Measurements from ENCODE around the gene VWA5B1. TPM values are rescaled to one million over a fixed set of nuclear protein-coding genes. Genes with fewer than 3 reads are reported as not detected.

VWA5B1 gene
- total and polyA plus RNA-seq, 2 donors (not counting 3 experiments of a cell fraction or from before 2014, with no cell fraction given): not detected

- BruUV-seq (replicated peaks): no TSS peak
- H3K4me1 ChIP-seq (ENCODE audit: control insufficient read depth, extremely low read depth, insufficient read depth, low read length): no peaks in the 10 kb centered on the region
- no peaks in the 10 kb centered on the region for H3K9me1 ChIP-seq (replicated peaks; ENCODE audit: control insufficient read depth, extremely low read depth, insufficient read depth, low read length)
- no peak overlapping the region for H3K27ac ChIP-seq (ENCODE audit: insufficient read depth, low read depth, low read length)
- DNase-seq (ENCODE audit: low read depth, low spot score) (no peak), FAIRE-seq (no peak)
- no peak for TF ChIP-seq MYC (IDR thresholded peaks at IDR 0.05; ENCODE audit: low read depth, low read length)
- ChIA-PET POLR2A (no interaction called here), CTCF (no interaction called here)
- peaks cover 3% of the 10 kb centered on the region in 2 experiments for H3K27me3 ChIP-seq (ENCODE audit: control insufficient read depth in 2 of 2, insufficient read depth in 2 of 2, low read length in 2 of 2)
- no peaks in the 10 kb centered on the region for H3K9me3 ChIP-seq (replicated peaks; ENCODE audit: control insufficient read depth, insufficient read depth, low read length)
- no peak overlapping the region for H3K4me2 ChIP-seq (ENCODE audit: insufficient read depth, low read length)
- no peaks in the 10 kb centered on the region for H3K79me2 ChIP-seq (ENCODE audit: control insufficient read depth, insufficient read depth, low read length)
- H2AFZ ChIP-seq (ENCODE audit: low read depth, low read length): no peak overlapping the region
- dilution Hi-C loops (cut with MboI; ENCODE audit: extremely low pct_ligation_motif_present, low sequenced_read_pairs) (no loop called here), intact Hi-C loops (cut with micrococcal nuclease) (no loop called here)
- no peak overlapping the region for H3K9ac ChIP-seq (replicated peaks; ENCODE audit: extremely low read depth, insufficient read depth, low read length)
- no peak overlapping the region for H3K4me3 ChIP-seq (replicated peaks in 1 of 3; ENCODE audit: insufficient read depth in 1 of 3, low read depth in 1 of 3, low read length in 3 of 3)
- H3K36me3 ChIP-seq (ENCODE audit: control insufficient read depth in 2 of 2, extremely low read depth in 1 of 2, insufficient read depth in 2 of 2, low read length in 2 of 2): no peaks in the 10 kb centered on the region
- no peaks in the 10 kb centered on the region for H4K20me1 ChIP-seq (replicated peaks; ENCODE audit: control insufficient read depth, extremely low read depth, insufficient read depth, low read length)
These were observed 108.5 kb downstream of the VWA5B1 start for GRCh38 chr1:20399196-20399595.

- H4K20me1 ChIP-seq (replicated peaks; ENCODE audit: control insufficient read depth, extremely low read depth, insufficient read depth, low read length): no peaks in the 10 kb centered on the region
- H3K9me3 ChIP-seq (replicated peaks; ENCODE audit: control insufficient read depth, insufficient read depth, low read length): no peaks in the 10 kb centered on the region
- no peak for TF ChIP-seq POLR2A (IDR thresholded peaks at IDR 0.05; ENCODE audit: low read depth, low read length)
- TF ChIP-seq JUN (IDR thresholded peaks at IDR 0.05; ENCODE audit: borderline replicate concordance, insufficient read depth, insufficient read length, low read depth): no peak
- TF ChIP-seq MAX (IDR thresholded peaks at IDR 0.05; ENCODE audit: insufficient read depth, insufficient read length): no peak
- TF ChIP-seq MYC (IDR thresholded peaks at IDR 0.05; ENCODE audit: low read depth, low read length): no peak
- no peak for TF ChIP-seq GATA2 (IDR thresholded peaks at IDR 0.05; ENCODE audit: insufficient read depth, insufficient read length, low read depth, low read length)
- no peak for TF ChIP-seq EZH2 (IDR thresholded peaks at IDR 0.05; ENCODE audit: borderline replicate concordance, low read depth, low read length, severe bottlenecking)
- no peak for TF ChIP-seq FOS (IDR thresholded peaks at IDR 0.05; ENCODE audit: borderline replicate concordance, insufficient read depth, low read length)
- no peak for TF ChIP-seq CTCF (IDR thresholded peaks at IDR 0.05; ENCODE audit: extremely low read depth in 1 of 2, insufficient read depth in 1 of 2, low read depth in 1 of 2, low read length in 2 of 2)
- no peak for TF ChIP-seq POLR2AphosphoS5 (IDR thresholded peaks at IDR 0.05; ENCODE audit: insufficient read depth, low read depth, low read length)
- no TSS peak for BruUV-seq (replicated peaks)
- H3K27ac ChIP-seq (ENCODE audit: insufficient read depth, low read depth, low read length): no peak overlapping the region
- H3K4me3 ChIP-seq (replicated peaks in 1 of 3; ENCODE audit: insufficient read depth in 1 of 3, low read depth in 1 of 3, low read length in 3 of 3): no peak overlapping the region
- DNase-seq (ENCODE audit: low read depth, low spot score) (no peak), FAIRE-seq (no peak)
- H3K4me2 ChIP-seq (ENCODE audit: insufficient read depth, low read length): no peak overlapping the region
- no peaks in the 10 kb centered on the region for H3K36me3 ChIP-seq (ENCODE audit: control insufficient read depth in 2 of 2, extremely low read depth in 1 of 2, insufficient read depth in 2 of 2, low read length in 2 of 2)
- H3K4me1 ChIP-seq (ENCODE audit: control insufficient read depth, extremely low read depth, insufficient read depth, low read length): no peaks in the 10 kb centered on the region
- no peaks in the 10 kb centered on the region for H3K9me1 ChIP-seq (replicated peaks; ENCODE audit: control insufficient read depth, extremely low read depth, insufficient read depth, low read length)
- H3K9ac ChIP-seq (replicated peaks; ENCODE audit: extremely low read depth, insufficient read depth, low read length): no peak overlapping the region
- H3K27me3 ChIP-seq (ENCODE audit: control insufficient read depth in 2 of 2, insufficient read depth in 2 of 2, low read length in 2 of 2): peaks cover 3% of the 10 kb centered on the region in 2 experiments
- POLR2A ChIA-PET: no interaction called here
- intact Hi-C loops (cut with micrococcal nuclease) (no loop called here), dilution Hi-C loops (cut with MboI; ENCODE audit: extremely low pct_ligation_motif_present, low sequenced_read_pairs) (no loop called here)
- CTCF ChIA-PET: interaction anchor here (0.6 kb wide), 1 partner anchor 94 kb away, joined by 3 read pairs; no protein-coding TSS in a partner anchor
- no peak overlapping the region for H2AFZ ChIP-seq (ENCODE audit: low read depth, low read length)
- no peaks in the 10 kb centered on the region for H3K79me2 ChIP-seq (ENCODE audit: control insufficient read depth, insufficient read depth, low read length)
These were observed 109.0 kb downstream of the VWA5B1 start for GRCh38 chr1:20399606-20400180.
